HepG2 (cell line): ENCODE measurements around the gene MCC. TPM values are rescaled to one million over a fixed set of nuclear protein-coding genes. Genes with fewer than 3 reads are reported as not detected.

Source experiments
- ATF4 ChIP-seq, 2 experiments: fragments of 450-650 bp in 1 of 2; sonication (generic) in 1 of 2; formaldehyde crosslinking; IDR thresholded peaks; 2 replicates each; pipeline versions ENCODE4 v1.5.0 to v1.8.0; 2020 to 2022; ENCODE audit warnings: mild to moderate bottlenecking in 1 of 2, missing genetic modification reagents in 1 of 2
- CENPX ChIP-seq: sonication (generic); formaldehyde crosslinking; IDR thresholded peaks from 2 replicates; pipeline ENCODE4 v1.9.0; 2021; ENCODE audit warnings: mild to moderate bottlenecking, missing genetic modification reagents, moderate library complexity
- FOXK1 ChIP-seq: sonication (generic); formaldehyde crosslinking; IDR thresholded peaks from 2 replicates; pipeline ENCODE4 v1.4.0; 2020; ENCODE audit warnings: low read depth, missing genetic modification reagents, borderline replicate concordance
- GMEB1 ChIP-seq: sonication (generic); formaldehyde crosslinking; IDR thresholded peaks from 2 replicates; pipeline ENCODE4 v1.5.1; 2020; ENCODE audit warnings: missing genetic modification reagents, mild to moderate bottlenecking, borderline replicate concordance
- HNF1A ChIP-seq, 2 experiments: sonication (generic) in 1 of 2; formaldehyde crosslinking in 1 of 2; IDR thresholded peaks; 2 replicates each; pipeline versions ENCODE4 v1.4.0 to v1.6.1; 2016 to 2020; ENCODE audit warnings: borderline replicate concordance in 1 of 2, low read depth in 1 of 2, mild to moderate bottlenecking in 1 of 2, missing genetic modification reagents in 1 of 2
- JDP2 ChIP-seq: sonication (generic); formaldehyde crosslinking; IDR thresholded peaks from 2 replicates; pipeline ENCODE4 v1.8.1; 2022; ENCODE audit warnings: missing genetic modification reagents, borderline replicate concordance
- MYC ChIP-seq: sonication (generic); formaldehyde crosslinking; IDR thresholded peaks from 2 replicates; pipeline ENCODE4 v1.9.0; 2021; ENCODE audit warnings: missing genetic modification reagents, borderline replicate concordance
- PATZ1 ChIP-seq: sonication (generic); formaldehyde crosslinking; IDR thresholded peaks from 2 replicates; pipeline ENCODE4 v1.4.0; 2020; ENCODE audit warnings: missing genetic modification reagents
- RCOR2 ChIP-seq: IDR thresholded peaks from 2 replicates; pipeline ENCODE4 v1.6.1; 2016; ENCODE audit warnings: missing biosample characterization, missing genetic modification reagents
- SP140L ChIP-seq: sonication (generic); formaldehyde crosslinking; IDR thresholded peaks from 2 replicates; pipeline ENCODE4 v1.4.0; 2020; ENCODE audit warnings: missing genetic modification reagents, borderline replicate concordance
- ZBTB43 ChIP-seq: sonication (generic); formaldehyde crosslinking; conservative IDR thresholded peaks from 2 replicates; pipeline ENCODE4 v1.4.0; 2020; ENCODE audit warnings: missing genetic modification reagents
- ZXDC ChIP-seq: sonication (generic); formaldehyde crosslinking; IDR thresholded peaks from 2 replicates; pipeline ENCODE4 v1.5.0; 2020; ENCODE audit warnings: mild to moderate bottlenecking, missing genetic modification reagents
- polyA plus RNA-seq, 8 experiments: library from polyadenylated mRNA; depleted of rRNA in 3 of 8; stranded (reverse) in 7 of 8; unstranded in 1 of 8; fragments of >200 nt; fragmentation: Illumina TruSeq in 4 of 8; extraction: Trizol in 4 of 8; gene quantifications; 2 replicates each; pipeline versions ENCODE4 v1.2.1 to v1.2.3, GENCODE V29; 2011 to 2016; ENCODE audit warnings: low read depth in 4 of 8, missing spikeins in 1 of 8, mixed read lengths in 1 of 8; ENCODE audit not compliant: insufficient read depth in 1 of 8
- total RNA-seq, 5 experiments: library from RNA; depleted of rRNA; stranded (reverse); fragments of >200 nt; fragmentation: Illumina TruSeq; extraction: Trizol; gene quantifications; 2 replicates each; pipeline ENCODE4 v1.2.3, GENCODE V29; 2016; ENCODE audit warnings: low read depth in 1 of 5

Gene MCC
- total and polyA plus RNA-seq, 2 of the 13 experiments (the other 11 are each of a cell fraction or from before 2014, with no cell fraction given) = 0.55 to 2.4 TPM

GRCh38 chr5:113487781-113488644 lies at the start of gene MCC (continued):
- no peak for TF ChIP-seq ZBTB43
- TF ChIP-seq SP140L (CRISPR knock-in tag) = no peak
- peak in 1 of 2 experiments; percentile 68; a peak in 2 of 4 replicates for TF ChIP-seq ATF4 (CRISPR knock-in tag; IDR thresholded peaks at IDR 0.05)
- no peak; the same call in 1 of the 2 replicates for TF ChIP-seq JDP2 (CRISPR knock-in tag)
- TF ChIP-seq GMEB1 (CRISPR knock-in tag) = peak; percentile 13; the same call in 1 of the 2 replicates
- TF ChIP-seq MYC (CRISPR knock-in tag) = peak; percentile 39; the same call in 1 of the 2 replicates
- no peak for TF ChIP-seq RCOR2
- no peak for TF ChIP-seq PATZ1 (CRISPR knock-in tag)
- no peak for TF ChIP-seq FOXK1 (CRISPR knock-in tag)
- no peak for TF ChIP-seq CENPX (CRISPR knock-in tag)
- TF ChIP-seq ZXDC (CRISPR knock-in tag) = peak; percentile 29; the same call in 1 of the 2 replicates
- TF ChIP-seq HNF1A (IDR thresholded peaks at IDR 0.05; ENCODE audit: low read depth) = no peak
- TF ChIP-seq HNF1A (CRISPR knock-in tag; IDR thresholded peaks at IDR 0.05; ENCODE audit: borderline replicate concordance) = 0 out of 2 replicates have a peak, but pooled peaks have one; percentile 28
